OCI-LY1 (cell line): Measurements from ENCODE around the gene SLC7A7.

ENCODE experiments used
- H2AFZ ChIP-seq: fragments of 200-600 bp; sonication (generic), shearing (Covaris generic); 2 replicates; pipeline ENCODE4 v1.6.0; 2014; ENCODE audit warnings: antibody characterized with exemption, mild to moderate bottlenecking, low read length
- H3F3A ChIP-seq: fragments of 200-600 bp; sonication (generic), shearing (Covaris generic); 2 replicates; pipeline ENCODE4 v1.6.0; 2014; ENCODE audit warnings: mild to moderate bottlenecking, antibody characterized with exemption, low read length, moderate library complexity; ENCODE audit not compliant: insufficient read depth
- H3K27ac ChIP-seq: fragments of 200-600 bp; sonication (generic); 2 replicates; pipeline ENCODE4 v1.5.1; 2014; ENCODE audit warnings: low read length, mixed run types, mild to moderate bottlenecking, low read depth; ENCODE audit not compliant: poor library complexity, severe bottlenecking
- H3K27me3 ChIP-seq: fragments of 200-600 bp; sonication (generic); 2 replicates; pipeline ENCODE4 v1.6.0; 2014; ENCODE audit warnings: antibody characterized with exemption, mild to moderate bottlenecking, low read length, moderate library complexity; ENCODE audit not compliant: insufficient read depth
- H3K36me3 ChIP-seq: fragments of 200-600 bp; sonication (generic); 2 replicates; pipeline ENCODE4 v1.6.1; 2014; ENCODE audit warnings: mild to moderate bottlenecking, antibody characterized with exemption, low read length, moderate library complexity, mixed read lengths; ENCODE audit not compliant: insufficient read depth
- H3K4me1 ChIP-seq: fragments of 200-600 bp; sonication (generic); 2 replicates; pipeline ENCODE4 v1.5.1; 2014; ENCODE audit warnings: mild to moderate bottlenecking, low read length, moderate library complexity; ENCODE audit not compliant: insufficient read depth, severe bottlenecking
- H3K4me2 ChIP-seq: fragments of 200-600 bp; sonication (generic), shearing (Covaris generic); 2 replicates; pipeline ENCODE4 v1.6.1; 2014; ENCODE audit warnings: low read length
- H3K4me3 ChIP-seq: fragments of 200-600 bp; sonication (generic); 2 replicates; pipeline ENCODE4 v1.5.1; 2014; ENCODE audit warnings: low read length, low read depth, mild to moderate bottlenecking, mixed read lengths; ENCODE audit not compliant: poor library complexity, severe bottlenecking
- H3K79me2 ChIP-seq: fragments of 200-600 bp; shearing (Covaris generic); 2 replicates; pipeline ENCODE4 v1.6.1; 2016; ENCODE audit warnings: mixed run types, low read length, mixed read lengths; ENCODE audit not compliant: insufficient read depth
- H3K9ac ChIP-seq: fragments of 200-600 bp; sonication (generic), shearing (Covaris generic); 2 replicates; pipeline ENCODE4 v1.6.1; 2014; ENCODE audit warnings: mild to moderate bottlenecking, low read length, mixed read lengths
- H3K9me2 ChIP-seq: fragments of 200-600 bp; sonication (generic), shearing (Covaris generic); 2 replicates; pipeline ENCODE4 v1.6.1; 2014; ENCODE audit warnings: low read depth, mild to moderate bottlenecking, low read length, mixed read lengths
- H3K9me3 ChIP-seq: fragments of 200-600 bp; shearing (Covaris generic); 2 replicates; pipeline ENCODE4 v1.6.1; 2014; ENCODE audit warnings: low read length, mixed read lengths
- H4K20me1 ChIP-seq: fragments of 200-600 bp; sonication (generic), shearing (Covaris generic); 2 replicates; pipeline ENCODE4 v1.6.0; 2016; ENCODE audit warnings: mild to moderate bottlenecking, low read length; ENCODE audit not compliant: insufficient read depth
- EZH2 ChIP-seq: fragments of 200-600 bp; sonication (generic), shearing (Covaris generic); IDR thresholded peaks from 2 replicates; pipeline ENCODE4 v1.8.0; 2017; ENCODE audit warnings: borderline replicate concordance, mixed run types, mild to moderate bottlenecking, antibody characterized with exemption, low read length, moderate library complexity, mixed read lengths
- TF ChIP-seq, protein P1 (sequence below): fragments of 200-600 bp; sonication (generic), shearing (Covaris generic); IDR thresholded peaks from 2 replicates; pipeline ENCODE4 v1.5.1; 2017; ENCODE audit warnings: mild to moderate bottlenecking, antibody characterized with exemption, low read length, moderate library complexity, mixed read lengths

SLC7A7 gene

DNA sequence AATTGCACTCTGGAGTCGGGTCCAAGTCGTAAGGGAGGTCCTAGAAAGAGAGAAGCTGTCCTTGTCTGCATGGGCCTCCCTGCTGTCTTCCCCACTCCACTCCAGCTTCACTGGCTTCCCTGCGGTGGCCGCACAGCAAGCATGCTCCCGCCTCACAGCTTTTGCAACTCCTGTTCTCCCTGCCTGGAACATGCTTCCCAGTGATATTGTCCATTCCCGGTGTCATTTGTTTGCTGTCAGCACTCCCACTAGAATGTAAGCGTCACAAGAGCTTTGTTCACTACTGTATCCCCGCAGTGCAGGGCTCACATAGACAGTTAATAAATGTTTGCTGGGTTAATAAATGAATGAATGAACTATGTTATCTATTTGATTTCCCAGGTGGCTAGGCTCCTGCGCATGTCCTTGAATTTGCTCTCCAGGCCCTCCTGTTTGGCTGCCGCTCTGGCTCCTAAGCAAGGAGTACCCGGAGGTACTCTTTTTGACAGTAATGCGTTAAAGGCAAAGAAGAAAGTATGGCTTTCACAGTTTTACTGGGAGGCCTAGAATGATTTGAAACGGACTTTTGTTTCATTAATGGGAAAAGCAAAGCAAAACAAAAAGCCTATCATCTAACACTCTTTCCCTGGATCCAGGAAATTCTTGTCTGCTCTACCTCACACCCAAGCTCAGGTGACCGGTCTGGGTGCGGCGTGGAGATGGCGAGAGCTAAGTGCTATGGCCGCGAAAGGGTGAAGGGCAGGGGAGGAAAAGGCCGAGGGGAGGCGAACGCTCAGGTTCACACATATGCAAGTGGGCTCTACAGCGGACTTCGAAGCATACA is 6.2 kb upstream of the SLC7A7 start:
- no peak overlapping the region for H3K9ac ChIP-seq
- H3F3A ChIP-seq = no peaks in the 10 kb centered on the region
- H3K27ac ChIP-seq = no peak overlapping the region
- no peaks in the 10 kb centered on the region for H3K9me2 ChIP-seq
- no peak overlapping the region for H3K4me3 ChIP-seq
- no peak overlapping the region for H2AFZ ChIP-seq
- no peaks in the 10 kb centered on the region for H3K27me3 ChIP-seq
- H3K4me2 ChIP-seq = no peak overlapping the region
- no peaks in the 10 kb centered on the region for H3K9me3 ChIP-seq
- no peak for TF ChIP-seq EZH2
- TF ChIP-seq, protein P1, sequence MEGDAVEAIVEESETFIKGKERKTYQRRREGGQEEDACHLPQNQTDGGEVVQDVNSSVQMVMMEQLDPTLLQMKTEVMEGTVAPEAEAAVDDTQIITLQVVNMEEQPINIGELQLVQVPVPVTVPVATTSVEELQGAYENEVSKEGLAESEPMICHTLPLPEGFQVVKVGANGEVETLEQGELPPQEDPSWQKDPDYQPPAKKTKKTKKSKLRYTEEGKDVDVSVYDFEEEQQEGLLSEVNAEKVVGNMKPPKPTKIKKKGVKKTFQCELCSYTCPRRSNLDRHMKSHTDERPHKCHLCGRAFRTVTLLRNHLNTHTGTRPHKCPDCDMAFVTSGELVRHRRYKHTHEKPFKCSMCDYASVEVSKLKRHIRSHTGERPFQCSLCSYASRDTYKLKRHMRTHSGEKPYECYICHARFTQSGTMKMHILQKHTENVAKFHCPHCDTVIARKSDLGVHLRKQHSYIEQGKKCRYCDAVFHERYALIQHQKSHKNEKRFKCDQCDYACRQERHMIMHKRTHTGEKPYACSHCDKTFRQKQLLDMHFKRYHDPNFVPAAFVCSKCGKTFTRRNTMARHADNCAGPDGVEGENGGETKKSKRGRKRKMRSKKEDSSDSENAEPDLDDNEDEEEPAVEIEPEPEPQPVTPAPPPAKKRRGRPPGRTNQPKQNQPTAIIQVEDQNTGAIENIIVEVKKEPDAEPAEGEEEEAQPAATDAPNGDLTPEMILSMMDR = no peak
- no peaks in the 10 kb centered on the region for H3K79me2 ChIP-seq
- H3K36me3 ChIP-seq = no peaks in the 10 kb centered on the region
- no peaks in the 10 kb centered on the region for H4K20me1 ChIP-seq
- H3K4me1 ChIP-seq = peaks cover 43% of the 10 kb centered on the region

DNA sequence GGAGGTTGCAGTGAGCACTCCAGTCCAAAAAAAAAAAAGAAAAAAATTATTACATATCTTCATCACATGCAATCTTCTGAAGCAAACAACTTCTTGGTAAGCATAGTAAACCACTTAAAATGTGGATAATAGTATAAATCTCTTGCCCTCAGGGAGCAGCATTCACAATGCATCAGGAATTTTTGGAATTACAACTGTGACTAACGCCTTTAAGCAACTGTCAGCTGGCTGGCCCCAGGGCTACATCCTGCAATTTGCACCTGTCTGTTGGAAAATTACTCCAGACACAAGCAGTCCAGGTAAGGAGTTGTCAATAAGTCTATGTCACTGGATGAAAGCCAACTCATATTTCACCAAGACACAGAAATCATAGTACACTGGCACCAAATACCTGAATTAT is 5.5 kb upstream of the SLC7A7 start:
- no peak overlapping the region for H2AFZ ChIP-seq
- H3K36me3 ChIP-seq = no peaks in the 10 kb centered on the region
- no peaks in the 10 kb centered on the region for H3F3A ChIP-seq
- no peaks in the 10 kb centered on the region for H3K27me3 ChIP-seq
- H3K27ac ChIP-seq = no peak overlapping the region
- no peaks in the 10 kb centered on the region for H3K79me2 ChIP-seq
- peaks cover 49% of the 10 kb centered on the region for H3K4me1 ChIP-seq
- H3K4me3 ChIP-seq = no peak overlapping the region
- no peaks in the 10 kb centered on the region for H4K20me1 ChIP-seq
- no peak overlapping the region for H3K4me2 ChIP-seq
- no peak for TF ChIP-seq EZH2
- TF ChIP-seq, protein P1 = no peak
- no peaks in the 10 kb centered on the region for H3K9me3 ChIP-seq
- H3K9ac ChIP-seq = no peak overlapping the region
- no peaks in the 10 kb centered on the region for H3K9me2 ChIP-seq

DNA sequence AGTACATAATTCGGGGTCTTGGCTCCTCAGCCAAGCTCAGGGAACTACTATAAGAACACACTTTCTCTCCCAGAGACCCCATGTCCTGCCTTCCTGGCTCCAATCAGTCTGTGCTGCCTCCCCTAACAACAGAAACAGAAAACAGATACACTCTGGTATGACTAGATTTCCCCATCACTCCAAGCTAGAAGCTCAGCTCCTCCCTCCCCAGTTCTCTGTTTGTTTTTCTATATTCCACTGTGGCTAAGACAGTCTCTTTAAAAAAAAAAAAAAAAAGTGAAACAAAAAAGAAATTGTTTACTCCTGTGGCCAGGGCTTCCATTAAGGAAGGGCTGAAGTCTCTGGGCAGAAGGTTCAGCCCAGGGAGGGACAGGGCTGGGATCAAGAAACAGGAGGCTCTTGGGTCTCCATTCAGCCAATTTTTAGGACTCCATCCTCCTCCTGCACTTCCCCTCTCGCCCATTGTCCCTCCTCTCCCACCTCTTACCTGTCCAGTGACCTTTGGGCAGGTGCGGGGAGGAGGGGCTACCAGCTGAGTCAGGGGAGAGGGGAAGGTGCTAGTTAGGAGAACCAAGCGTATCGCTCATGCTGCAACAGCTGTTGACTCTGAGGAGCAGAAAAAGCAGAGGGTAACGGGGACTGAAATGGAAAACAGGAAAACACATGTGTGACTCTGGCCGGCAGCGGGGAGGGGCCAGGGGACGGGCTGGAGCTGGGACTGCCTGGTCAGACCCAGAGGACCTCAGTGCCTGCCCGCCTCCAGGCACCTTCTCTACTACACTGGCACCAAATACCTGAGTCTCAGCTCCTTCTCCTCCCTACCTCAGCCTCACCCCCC is 4.1 kb upstream of the SLC7A7 start:
- no peak for TF ChIP-seq EZH2
- TF ChIP-seq, protein P1 = no peak
- H3K79me2 ChIP-seq = no peaks in the 10 kb centered on the region
- no peak overlapping the region for H3K4me3 ChIP-seq
- H3K27ac ChIP-seq = no peak overlapping the region
- no peak overlapping the region for H2AFZ ChIP-seq
- H3K4me1 ChIP-seq = peaks cover 54% of the 10 kb centered on the region
- peak overlapping the region; percentile 38 for H3K4me2 ChIP-seq
- no peaks in the 10 kb centered on the region for H3K27me3 ChIP-seq
- H3F3A ChIP-seq = no peaks in the 10 kb centered on the region
- H3K9me2 ChIP-seq = no peaks in the 10 kb centered on the region
- H3K9me3 ChIP-seq = no peaks in the 10 kb centered on the region
- no peak overlapping the region for H3K9ac ChIP-seq
- H3K36me3 ChIP-seq = no peaks in the 10 kb centered on the region
- no peaks in the 10 kb centered on the region for H4K20me1 ChIP-seq
